Stimulated activated CD4-positive, alpha-beta T cell treated with anti-CD3 and anti-CD28 coated beads, Interleukin-12 subunit alpha, Interleukin-12 subunit beta, amount 100 ng/mL, for 48 hours (primary cell): ENCODE results near the gene PNKD.

Source experiments
- DNase-seq, 3 donors: peaks; one replicate each; pipeline ENCODE4 v3.0.0-alpha.2; 2020; ENCODE audit warnings: low read depth in 2 of 3, low spot score in 1 of 3

PNKD gene

GRCh38 chr2:218395456-218395825 is 125.1 kb downstream of the PNKD start:
- no peak for DNase-seq

- peak; percentile 87 to 91 (median 88) for DNase-seq
Measured at GRCh38 chr2:218395826-218396687, 125.7 kb downstream of the PNKD start.
